ENCODE results near the gene AP5Z1. TPM values are rescaled to one million over a fixed set of nuclear protein-coding genes. Genes with fewer than 3 reads are reported as not detected.
A peak's percentile ranks its signal among the peaks of the same experiment; 100 is the strongest.

AP5Z1 gene
- total and polyA plus RNA-seq, 2 donors (not counting 1 experiment from before 2014, with no cell fraction given), result 11.1 to 32.2 TPM

GRCh38 chr7:4733936-4734528 lies 41.4 kb upstream of the AP5Z1 start:
- Histone ChIP-seq H3K27me3 (ENCODE audit: control insufficient read depth, insufficient read depth, low read length) (no peaks in the 10 kb centered on the region), H3K27ac (ENCODE audit: insufficient read depth, low read length) (no peak overlapping the region), H3K9me3 (ENCODE audit: control insufficient read depth, insufficient read depth, low read depth, low read length) (no peaks in the 10 kb centered on the region), H3K4me2 (ENCODE audit: extremely low read depth, insufficient read depth, low read length) (no peak overlapping the region), H3K4me3 (replicated peaks in 1 of 4; ENCODE audit: control extremely low read depth in 1 of 4, insufficient read depth in 1 of 4, low read depth in 3 of 4, low read length in 4 of 4) (no peak overlapping the region), H3K4me1 (ENCODE audit: control insufficient read depth, extremely low read depth, insufficient read depth, low read length) (peaks cover 6% of the 10 kb centered on the region), H3K79me2 (ENCODE audit: control insufficient read depth, insufficient read depth, low read length) (peaks cover 47% of the 10 kb centered on the region), H4K20me1 (ENCODE audit: control insufficient read depth, extremely low read depth, insufficient read depth, low read length) (no peaks in the 10 kb centered on the region), H3K9ac (ENCODE audit: insufficient read depth, low read length) (no peak overlapping the region), H2AFZ (ENCODE audit: low read length) (no peak overlapping the region), H3K36me3 (ENCODE audit: control insufficient read depth, insufficient read depth, low read length) (peaks cover 1% of the 10 kb centered on the region)
- TF ChIP-seq CTCF (conservative IDR thresholded peaks at IDR 0.05 in 1 of 2, IDR thresholded peaks at IDR 0.05 in 1 of 2; ENCODE audit: low read depth in 1 of 2, low read length in 2 of 2), result no peak
- no peak for TF ChIP-seq EZH2 (IDR thresholded peaks at IDR 0.05; ENCODE audit: low read length, missing control alignments)
- peak in 1 of 2 donors; percentile 28 for DNase-seq (ENCODE audit: low read depth in 2 of 2)

GRCh38 chr7:4734587-4735345 lies 40.7 kb upstream of the AP5Z1 start:
- Histone ChIP-seq H3K79me2 (ENCODE audit: control insufficient read depth, insufficient read depth, low read length) (peaks cover 46% of the 10 kb centered on the region), H3K4me3 (replicated peaks in 1 of 4; ENCODE audit: control extremely low read depth in 1 of 4, insufficient read depth in 1 of 4, low read depth in 3 of 4, low read length in 4 of 4) (no peak overlapping the region), H2AFZ (ENCODE audit: low read length) (no peak overlapping the region), H3K9me3 (ENCODE audit: control insufficient read depth, insufficient read depth, low read depth, low read length) (no peaks in the 10 kb centered on the region), H3K4me1 (ENCODE audit: control insufficient read depth, extremely low read depth, insufficient read depth, low read length) (peaks cover 11% of the 10 kb centered on the region), H4K20me1 (ENCODE audit: control insufficient read depth, extremely low read depth, insufficient read depth, low read length) (no peaks in the 10 kb centered on the region), H3K4me2 (ENCODE audit: extremely low read depth, insufficient read depth, low read length) (no peak overlapping the region), H3K27ac (ENCODE audit: insufficient read depth, low read length) (no peak overlapping the region), H3K27me3 (ENCODE audit: control insufficient read depth, insufficient read depth, low read length) (no peaks in the 10 kb centered on the region), H3K36me3 (ENCODE audit: control insufficient read depth, insufficient read depth, low read length) (peaks cover 1% of the 10 kb centered on the region), H3K9ac (ENCODE audit: insufficient read depth, low read length) (no peak overlapping the region)
- TF ChIP-seq EZH2 (IDR thresholded peaks at IDR 0.05; ENCODE audit: low read length, missing control alignments) (no peak), CTCF (conservative IDR thresholded peaks at IDR 0.05 in 1 of 2, IDR thresholded peaks at IDR 0.05 in 1 of 2; ENCODE audit: low read depth in 1 of 2, low read length in 2 of 2) (no peak)
- DNase-seq (ENCODE audit: low read depth in 2 of 2), result no peak

GRCh38 chr7:4737300-4737699 lies 38.1 kb upstream of the AP5Z1 start:
- TF ChIP-seq CTCF (conservative IDR thresholded peaks at IDR 0.05 in 1 of 2, IDR thresholded peaks at IDR 0.05 in 1 of 2; ENCODE audit: low read depth in 1 of 2, low read length in 2 of 2) (no peak), EZH2 (IDR thresholded peaks at IDR 0.05; ENCODE audit: low read length, missing control alignments) (no peak)
- H3K4me2 ChIP-seq (ENCODE audit: extremely low read depth, insufficient read depth, low read length), result no peak overlapping the region
- H4K20me1 ChIP-seq (ENCODE audit: control insufficient read depth, extremely low read depth, insufficient read depth, low read length), result no peaks in the 10 kb centered on the region
- H3K36me3 ChIP-seq (ENCODE audit: control insufficient read depth, insufficient read depth, low read length), result peaks cover 8% of the 10 kb centered on the region
- H2AFZ ChIP-seq (ENCODE audit: low read length), result no peak overlapping the region
- no peak overlapping the region for H3K9ac ChIP-seq (ENCODE audit: insufficient read depth, low read length)
- no peak for DNase-seq (ENCODE audit: low read depth in 2 of 2)
- peaks cover 11% of the 10 kb centered on the region for H3K4me1 ChIP-seq (ENCODE audit: control insufficient read depth, extremely low read depth, insufficient read depth, low read length)
- no peak overlapping the region for H3K27ac ChIP-seq (ENCODE audit: insufficient read depth, low read length)
- peaks cover 40% of the 10 kb centered on the region for H3K79me2 ChIP-seq (ENCODE audit: control insufficient read depth, insufficient read depth, low read length)
- no peak overlapping the region for H3K4me3 ChIP-seq (replicated peaks in 1 of 4; ENCODE audit: control extremely low read depth in 1 of 4, insufficient read depth in 1 of 4, low read depth in 3 of 4, low read length in 4 of 4)
- H3K9me3 ChIP-seq (ENCODE audit: control insufficient read depth, insufficient read depth, low read depth, low read length), result no peaks in the 10 kb centered on the region
- no peaks in the 10 kb centered on the region for H3K27me3 ChIP-seq (ENCODE audit: control insufficient read depth, insufficient read depth, low read length)
